ENCODE measurements around the gene STXBP6. TPM values are rescaled to one million over a fixed set of nuclear protein-coding genes. Genes with fewer than 3 reads are reported as not detected.

STXBP6 gene
- total and polyA plus RNA-seq, 10 of the 15 experiments (the other 5 are each of a cell fraction or from before 2014, with no cell fraction given), result 1.2 to 47.3 (median 1.9) TPM

DNA sequence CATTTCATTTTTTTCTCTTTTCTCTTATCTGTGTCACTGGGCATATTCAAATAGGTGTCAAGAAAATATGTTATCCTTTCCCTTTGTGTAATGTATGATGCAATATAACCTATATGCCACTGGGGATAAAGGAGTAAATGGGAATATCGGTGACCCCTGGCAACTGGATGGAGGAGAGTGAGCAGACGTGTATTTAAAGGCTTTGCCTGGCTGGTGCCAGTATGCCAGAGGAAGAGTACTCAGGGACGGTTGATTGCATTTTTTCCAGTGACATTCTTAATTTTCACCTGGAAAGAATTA, 12.0 kb upstream of the STXBP6 start (continued):
- TF ChIP-seq, protein P1, sequence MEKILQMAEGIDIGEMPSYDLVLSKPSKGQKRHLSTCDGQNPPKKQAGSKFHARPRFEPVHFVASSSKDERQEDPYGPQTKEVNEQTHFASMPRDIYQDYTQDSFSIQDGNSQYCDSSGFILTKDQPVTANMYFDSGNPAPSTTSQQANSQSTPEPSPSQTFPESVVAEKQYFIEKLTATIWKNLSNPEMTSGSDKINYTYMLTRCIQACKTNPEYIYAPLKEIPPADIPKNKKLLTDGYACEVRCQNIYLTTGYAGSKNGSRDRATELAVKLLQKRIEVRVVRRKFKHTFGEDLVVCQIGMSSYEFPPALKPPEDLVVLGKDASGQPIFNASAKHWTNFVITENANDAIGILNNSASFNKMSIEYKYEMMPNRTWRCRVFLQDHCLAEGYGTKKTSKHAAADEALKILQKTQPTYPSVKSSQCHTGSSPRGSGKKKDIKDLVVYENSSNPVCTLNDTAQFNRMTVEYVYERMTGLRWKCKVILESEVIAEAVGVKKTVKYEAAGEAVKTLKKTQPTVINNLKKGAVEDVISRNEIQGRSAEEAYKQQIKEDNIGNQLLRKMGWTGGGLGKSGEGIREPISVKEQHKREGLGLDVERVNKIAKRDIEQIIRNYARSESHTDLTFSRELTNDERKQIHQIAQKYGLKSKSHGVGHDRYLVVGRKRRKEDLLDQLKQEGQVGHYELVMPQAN (conservative IDR thresholded peaks at IDR 0.05), result no peak
- no peak for TF ChIP-seq ZNF384 (IDR thresholded peaks at IDR 0.05; ENCODE audit: borderline replicate concordance, low read depth, low read length)
- TF ChIP-seq, protein P2, sequence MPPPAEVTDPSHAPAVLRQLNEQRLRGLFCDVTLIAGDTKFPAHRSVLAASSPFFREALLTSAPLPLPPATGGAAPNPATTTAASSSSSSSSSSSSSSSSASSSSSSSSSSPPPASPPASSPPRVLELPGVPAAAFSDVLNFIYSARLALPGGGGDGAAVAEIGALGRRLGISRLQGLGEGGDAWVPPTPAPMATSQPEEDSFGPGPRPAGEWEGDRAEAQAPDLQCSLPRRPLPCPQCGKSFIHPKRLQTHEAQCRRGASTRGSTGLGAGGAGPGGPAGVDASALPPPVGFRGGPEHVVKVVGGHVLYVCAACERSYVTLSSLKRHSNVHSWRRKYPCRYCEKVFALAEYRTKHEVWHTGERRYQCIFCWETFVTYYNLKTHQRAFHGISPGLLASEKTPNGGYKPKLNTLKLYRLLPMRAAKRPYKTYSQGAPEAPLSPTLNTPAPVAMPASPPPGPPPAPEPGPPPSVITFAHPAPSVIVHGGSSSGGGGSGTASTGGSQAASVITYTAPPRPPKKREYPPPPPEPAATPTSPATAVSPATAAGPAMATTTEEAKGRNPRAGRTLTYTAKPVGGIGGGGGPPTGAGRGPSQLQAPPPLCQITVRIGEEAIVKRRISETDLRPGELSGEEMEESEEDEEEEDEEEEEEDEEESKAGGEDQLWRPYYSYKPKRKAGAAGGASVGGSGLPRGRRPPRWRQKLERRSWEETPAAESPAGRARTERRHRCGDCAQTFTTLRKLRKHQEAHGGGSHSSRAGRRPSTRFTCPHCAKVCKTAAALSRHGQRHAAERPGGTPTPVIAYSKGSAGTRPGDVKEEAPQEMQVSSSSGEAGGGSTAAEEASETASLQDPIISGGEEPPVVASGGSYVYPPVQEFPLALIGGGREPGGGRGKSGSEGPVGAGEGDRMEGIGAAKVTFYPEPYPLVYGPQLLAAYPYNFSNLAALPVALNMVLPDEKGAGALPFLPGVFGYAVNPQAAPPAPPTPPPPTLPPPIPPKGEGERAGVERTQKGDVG (CRISPR knock-in tag; IDR thresholded peaks at IDR 0.05), result no peak

DNA sequence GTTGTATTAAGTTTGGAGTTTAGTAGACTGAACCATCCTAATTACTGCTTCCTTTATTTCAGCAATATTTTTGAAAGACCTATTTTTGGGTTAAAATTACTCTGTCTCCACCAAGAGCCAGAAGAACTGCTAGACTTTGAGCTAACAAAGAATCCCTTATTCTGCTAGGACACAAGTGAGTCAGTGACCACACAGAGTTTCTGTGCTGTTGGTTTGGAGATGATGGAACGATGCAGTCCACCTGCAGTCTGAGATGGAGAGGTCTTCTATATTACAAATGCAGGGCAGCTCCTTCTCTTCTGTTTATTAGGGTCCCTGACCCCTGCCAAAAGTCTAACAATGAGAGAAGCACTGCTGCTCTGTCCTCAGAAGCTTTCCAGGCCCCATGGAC, 6.7 kb upstream of the STXBP6 start:
- no peak for FAIRE-seq

More for the DNA sequence above, 6.7 kb upstream of the STXBP6 start:
- WGBS (ENCODE audit: insufficient coverage, insufficient replicate concordance, low lambda C conversion rate, missing lambda C conversion rate), result 0% methylated on average over 1 of the region's 1 CpG
- POLR2A ChIA-PET, result interaction anchor here (0.5 kb wide), 1 partner anchor 359 kb away, joined by 4 read pairs; no protein-coding TSS in a partner anchor
- in situ Hi-C loops (cut with MboI) (no loop called here), intact Hi-C loops (cut with micrococcal nuclease; ENCODE audit: unreplicated experiment) (no loop called here)
- RAD21 ChIA-PET (ENCODE audit: unreplicated experiment), result interaction anchor here (0.5 to 1.8 kb wide), 8 partner anchors 10 to 130 kb away, joined by 3 to 5 read pairs (median 4); no protein-coding TSS in a partner anchor
- SMC1A ChIA-PET (ENCODE audit: uncharacterized antibody, unreplicated experiment), result interaction anchor here (0.7 to 3.8 kb wide), 16 partner anchors 10 to 250 kb away, joined by 3 to 19 read pairs (median 6); no protein-coding TSS in a partner anchor
- Histone ChIP-seq H3K36me3 (ENCODE audit: control insufficient read depth in 2 of 2, insufficient read depth in 2 of 2, low read length in 1 of 2) (no peaks in the 10 kb centered on the region), H3K9me3 (replicated peaks; ENCODE audit: control insufficient read depth, insufficient read depth, low read length) (no peaks in the 10 kb centered on the region), H3K27ac (ENCODE audit: control insufficient read depth, insufficient read depth) (no peak overlapping the region), H3K4me1 (ENCODE audit: control insufficient read depth, insufficient read depth, low read length) (no peaks in the 10 kb centered on the region), H3K4me2 (ENCODE audit: control insufficient read depth, insufficient read depth) (no peak overlapping the region), H3K27me3 (replicated peaks in 1 of 2; ENCODE audit: control insufficient read depth in 2 of 2, insufficient read depth in 2 of 2, low read length in 1 of 2) (peaks cover 0 to 7% of the 10 kb centered on the region in 2 experiments; a peak in 1 of 4 replicates), H3K4me3 (no peak overlapping the region), H3K9ac (ENCODE audit: control insufficient read depth, insufficient read depth, low read length) (no peak overlapping the region), H3K79me2 (ENCODE audit: control insufficient read depth, insufficient read depth, low read length) (no peaks in the 10 kb centered on the region), H4K20me1 (ENCODE audit: control insufficient read depth, insufficient read depth) (no peaks in the 10 kb centered on the region), H2AFZ (ENCODE audit: control insufficient read depth, low read depth, low read length) (no peak overlapping the region)
- TF ChIP-seq RFX5 (IDR thresholded peaks at IDR 0.05; ENCODE audit: low read depth, low read length), result 0 out of 2 replicates have a peak, but pooled peaks have one; percentile 52
- TF ChIP-seq, protein P3, sequence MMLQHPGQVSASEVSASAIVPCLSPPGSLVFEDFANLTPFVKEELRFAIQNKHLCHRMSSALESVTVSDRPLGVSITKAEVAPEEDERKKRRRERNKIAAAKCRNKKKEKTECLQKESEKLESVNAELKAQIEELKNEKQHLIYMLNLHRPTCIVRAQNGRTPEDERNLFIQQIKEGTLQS (IDR thresholded peaks at IDR 0.05; ENCODE audit: borderline replicate concordance, extremely low read depth, low read depth, low read length), result no peak
- TF ChIP-seq RUNX3 (IDR thresholded peaks at IDR 0.05; ENCODE audit: low read length), result 0 out of 2 replicates have a peak, but pooled peaks have one; percentile 9
- no peak for TF ChIP-seq RAD51 (IDR thresholded peaks at IDR 0.05)
- CTCF ChIA-PET, result interaction anchor here (0.7 to 1.8 kb wide), 12 partner anchors 11 to 347 kb away, joined by 3 to 12 read pairs (median 4); no protein-coding TSS in a partner anchor
- ATAC-seq (peak; percentile 79), DNase-seq (ENCODE audit: low read depth, low spot score) (no peak)
- BruUV-seq (replicated peaks), result no TSS peak
